DMS153 treated with DMSO at 0.1 percent for 48 hours (cell line): ENCODE measurements around the gene NEK6.

ENCODE experiments used
- DNase-seq: peaks from one replicate; lab custom pipeline; 2025; ENCODE audit not compliant: unreplicated experiment; lab: John Stamatoyannopoulos, UW

Gene NEK6

GRCh38 chr9:124257844-124258606 lies at the start of gene NEK6:
TSS of gene NEK6 (plus strand) at chr9:124257949. CDS start at chr9:124301965, 44,016 bp downstream.
- no peak for DNase-seq

DNA sequence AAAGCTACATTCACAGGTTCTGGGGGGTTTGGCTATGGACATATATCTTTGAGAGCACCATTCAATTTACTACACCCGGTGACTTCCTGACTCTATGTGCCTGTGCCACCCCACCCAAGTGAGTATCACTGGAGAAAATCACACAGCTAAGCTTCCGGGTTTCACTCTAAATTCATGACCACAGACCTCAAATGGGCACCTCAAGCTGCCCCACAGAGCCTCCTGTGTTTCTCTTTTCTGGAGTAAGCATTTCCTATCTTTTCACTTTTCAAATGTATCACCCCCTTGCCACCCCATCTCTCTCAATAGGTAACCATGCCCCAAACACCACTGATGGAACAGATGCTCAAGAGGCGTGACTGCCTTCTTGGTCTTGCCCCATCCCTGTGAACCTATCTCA lies 49.2 kb upstream of the NEK6 start:
- no peak for DNase-seq

GRCh38 chr9:124209279-124209678 lies 48.5 kb upstream of the NEK6 start:
- no peak for DNase-seq

DNA sequence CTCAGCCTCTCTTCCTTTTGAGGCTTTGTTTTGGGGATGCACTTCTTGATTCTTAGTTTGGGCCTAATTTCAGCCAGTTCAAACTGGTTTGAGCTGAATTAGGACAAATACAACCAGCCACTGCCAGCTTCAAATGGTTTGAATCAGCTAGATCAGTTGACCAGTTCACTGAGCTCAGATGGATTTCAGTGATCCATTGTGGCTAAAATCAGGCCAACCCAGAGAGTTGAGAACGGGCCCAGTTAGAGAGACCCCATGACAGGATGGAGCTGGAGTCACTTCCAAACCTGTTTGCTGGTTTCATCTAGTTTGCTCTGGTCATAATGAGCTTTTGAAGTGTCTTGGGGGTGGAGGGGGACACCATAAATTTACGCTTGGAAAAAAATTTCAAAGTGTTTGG lies 48.0 kb upstream of the NEK6 start:
- DNase-seq, result no peak

DNA sequence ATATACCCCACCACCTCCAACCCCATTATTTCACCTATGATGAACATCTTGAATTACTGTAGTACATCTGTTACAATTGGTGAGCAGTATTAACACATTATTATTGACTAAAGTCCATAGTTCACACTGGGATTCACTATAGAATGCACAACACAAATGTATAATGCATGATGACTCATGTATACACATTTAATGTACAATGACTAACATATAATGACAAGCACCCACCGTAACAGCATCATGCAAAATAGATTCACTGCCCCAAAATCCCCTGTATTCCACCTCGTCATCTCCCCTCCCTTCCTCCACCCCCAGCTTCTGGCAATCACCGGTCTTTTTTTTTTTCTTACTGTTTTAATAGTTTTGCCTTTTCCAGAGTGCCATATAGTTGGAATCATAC lies 47.1 kb upstream of the NEK6 start:
- no peak for DNase-seq

DNA sequence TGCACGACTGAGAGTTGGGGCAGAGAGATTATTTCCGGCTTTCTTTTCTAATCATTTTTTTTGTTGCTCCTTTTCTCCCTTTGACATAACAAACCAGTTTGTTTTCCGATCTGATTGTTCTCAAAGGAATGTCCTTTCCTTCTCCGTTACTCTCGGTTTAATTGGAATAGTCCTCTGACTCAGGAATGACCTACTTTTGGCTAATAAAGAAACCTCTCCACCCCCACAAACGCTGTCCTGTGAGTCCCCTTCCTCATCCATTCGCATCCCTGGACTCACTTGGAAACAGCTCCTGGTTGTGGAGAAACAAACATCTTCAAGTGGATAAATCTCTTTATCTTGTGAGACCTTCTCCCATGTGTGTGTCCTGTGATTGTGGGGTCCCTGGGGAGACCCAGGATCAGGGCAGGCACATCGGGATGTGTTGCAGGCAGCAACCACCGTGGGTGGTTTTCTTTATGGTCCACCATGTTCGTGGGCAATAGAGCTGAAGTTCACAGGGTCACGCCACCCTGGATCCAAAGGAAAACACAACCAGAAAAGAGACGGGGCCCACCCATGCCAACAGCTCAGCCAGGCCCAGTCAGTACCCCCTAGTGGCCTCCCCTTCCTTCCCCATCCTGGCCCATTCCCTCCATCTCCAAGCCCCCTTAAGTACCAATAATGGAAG lies 45.2 kb upstream of the NEK6 start:
- no peak for DNase-seq

- no peak for DNase-seq
These were observed 44.4 kb upstream of the NEK6 start for GRCh38 chr9:124213396-124213795.

GRCh38 chr9:124214116-124214515 lies 43.6 kb upstream of the NEK6 start:
- no peak for DNase-seq

- DNase-seq, result no peak
These were observed 43.0 kb upstream of the NEK6 start for GRCh38 chr9:124214596-124215367.

DNA sequence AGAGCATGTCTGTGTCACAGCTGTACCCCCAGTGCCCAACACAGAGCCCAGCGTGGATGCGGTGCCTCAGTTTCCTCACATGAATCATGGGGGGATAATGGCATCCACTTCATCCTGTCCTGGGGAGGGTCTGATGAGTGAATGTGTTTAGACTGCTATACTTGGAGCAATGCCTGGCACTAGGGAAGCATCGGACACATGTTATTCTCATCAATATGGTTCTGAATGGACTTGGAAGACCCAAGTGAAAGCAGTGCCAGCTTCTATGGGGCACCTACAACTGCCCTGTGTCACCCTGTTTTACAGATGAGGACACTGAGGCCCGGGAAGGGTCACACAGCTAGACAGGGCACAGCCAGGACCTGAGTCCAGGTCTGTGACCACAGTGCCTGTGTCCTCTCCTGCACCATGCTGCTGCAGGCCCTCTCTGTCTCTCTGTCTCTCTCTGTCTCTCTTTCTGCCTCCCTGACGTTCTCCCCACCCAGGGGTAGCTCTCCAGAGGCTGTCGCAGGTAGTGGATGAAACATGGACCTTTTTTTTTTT lies 42.3 kb upstream of the NEK6 start:
- no peak for DNase-seq

- DNase-seq, result no peak
These were observed 41.8 kb upstream of the NEK6 start for GRCh38 chr9:124215956-124216355.

GRCh38 chr9:124216474-124217176 lies 41.1 kb upstream of the NEK6 start:
- DNase-seq, result no peak

DNA sequence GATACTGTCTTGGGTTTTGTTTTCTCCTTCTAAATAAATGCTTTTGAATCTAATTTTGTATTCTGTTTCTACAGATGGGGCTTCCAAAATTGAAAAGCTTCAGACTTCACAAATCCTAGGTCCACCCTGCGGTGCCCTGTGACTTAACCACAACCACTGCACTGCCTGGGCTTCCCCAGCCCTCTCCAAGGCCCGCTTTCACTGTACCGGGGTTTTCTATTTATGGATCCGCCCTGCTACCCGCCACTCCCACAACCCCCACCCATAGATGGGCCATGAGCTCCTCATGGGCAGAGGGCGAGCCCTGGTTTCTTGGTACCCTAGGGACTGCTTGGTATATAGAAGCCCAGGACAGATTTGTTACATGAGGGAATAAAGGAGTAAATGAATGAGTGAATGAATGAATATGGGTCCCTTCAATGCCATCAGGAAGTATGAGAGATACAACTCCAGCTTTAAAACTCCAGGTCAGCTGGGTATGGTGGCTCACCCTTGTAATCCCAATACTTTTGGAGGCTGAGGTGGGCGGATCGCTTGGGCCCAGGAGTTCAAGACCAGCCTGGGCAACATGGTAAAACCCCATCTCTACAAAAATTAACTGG lies 39.8 kb upstream of the NEK6 start:
- DNase-seq, result no peak

GRCh38 chr9:124218438-124218982 lies 39.2 kb upstream of the NEK6 start:
- DNase-seq, result no peak

DNA sequence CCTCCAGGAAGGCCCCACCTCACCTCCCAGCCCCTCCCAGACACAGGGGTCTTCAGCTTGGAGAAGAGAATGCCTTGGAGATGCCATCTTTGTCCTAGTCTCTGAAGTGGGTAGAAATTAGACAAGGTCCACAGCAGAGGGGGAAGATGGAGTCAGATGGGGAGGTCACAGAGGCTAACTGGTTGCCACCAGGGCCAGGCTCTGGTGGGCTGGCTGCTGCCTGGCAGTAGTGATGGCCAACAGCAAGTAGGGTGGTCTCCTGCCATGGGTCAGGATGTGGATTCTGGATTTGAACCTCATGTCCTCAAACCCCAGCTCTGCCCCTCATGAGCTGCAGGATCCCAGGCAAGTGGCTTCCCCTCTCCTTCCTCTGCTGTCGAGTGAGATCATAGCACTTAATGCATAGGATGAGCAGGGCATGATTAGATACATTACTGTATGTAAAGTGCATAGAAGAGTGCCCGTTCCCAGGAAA lies 38.7 kb upstream of the NEK6 start:
- DNase-seq, result no peak

GRCh38 chr9:124220946-124221451 lies 36.8 kb upstream of the NEK6 start:
- no peak for DNase-seq

DNA sequence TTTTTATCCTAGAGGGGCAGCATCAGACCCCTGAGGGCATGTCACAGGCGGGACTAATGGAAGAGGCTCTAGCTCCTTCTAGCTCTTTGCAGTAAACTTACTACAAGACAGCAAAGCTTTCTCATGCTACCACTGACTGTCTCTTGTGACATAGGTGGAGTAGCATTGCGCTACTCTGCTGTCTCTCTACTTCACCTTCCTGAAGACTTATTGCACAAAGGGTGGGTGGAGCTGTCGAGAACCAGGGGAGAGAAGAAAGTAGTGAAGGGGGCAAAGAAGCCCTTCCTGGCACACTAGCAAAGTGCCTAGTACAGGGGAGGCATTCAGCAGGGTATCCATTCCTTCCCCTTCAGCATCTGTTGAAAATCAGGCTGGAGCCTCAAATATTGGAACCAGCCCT lies 36.1 kb upstream of the NEK6 start:
- DNase-seq, result no peak

DNA sequence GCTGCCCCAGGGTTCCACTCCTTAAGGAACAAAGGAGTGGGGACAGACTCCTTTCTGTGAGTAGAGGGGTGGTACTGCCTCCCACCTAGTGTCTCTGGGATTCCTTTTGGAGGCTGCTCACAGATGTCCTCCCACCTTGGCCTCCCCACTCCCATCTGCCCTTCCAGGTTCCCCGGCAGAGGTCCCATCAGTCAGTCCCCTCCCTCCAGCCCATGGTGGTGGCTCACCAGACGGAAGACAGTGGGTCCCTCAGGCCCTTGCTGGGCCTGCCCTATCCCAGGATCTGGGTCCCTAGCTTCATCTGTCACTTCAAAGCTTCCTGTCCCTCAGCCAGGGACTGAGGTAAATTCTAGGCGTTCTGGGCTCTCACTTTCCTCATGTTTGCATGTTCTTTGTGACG lies 35.6 kb upstream of the NEK6 start:
- no peak for DNase-seq

- DNase-seq, result peak; percentile 68
These were observed 34.6 kb upstream of the NEK6 start for GRCh38 chr9:124222918-124223720.
